HG02852 (cell line): ENCODE measurements around the gene AP3S1.
"Not testable (repeated sequence)": the region's sequence is repeated elsewhere in the genome, so short reads cannot be mapped to it uniquely, and the experiment has no call there.

Experiments used
- ATAC-seq: cut with Tn5 transposase; IDR thresholded peaks from one replicate; pipeline ENCODE4 v1.9.1; 2021; ENCODE audit warnings: mild to moderate bottlenecking, moderate library complexity; ENCODE audit not compliant: unreplicated experiment

AP3S1 gene

DNA sequence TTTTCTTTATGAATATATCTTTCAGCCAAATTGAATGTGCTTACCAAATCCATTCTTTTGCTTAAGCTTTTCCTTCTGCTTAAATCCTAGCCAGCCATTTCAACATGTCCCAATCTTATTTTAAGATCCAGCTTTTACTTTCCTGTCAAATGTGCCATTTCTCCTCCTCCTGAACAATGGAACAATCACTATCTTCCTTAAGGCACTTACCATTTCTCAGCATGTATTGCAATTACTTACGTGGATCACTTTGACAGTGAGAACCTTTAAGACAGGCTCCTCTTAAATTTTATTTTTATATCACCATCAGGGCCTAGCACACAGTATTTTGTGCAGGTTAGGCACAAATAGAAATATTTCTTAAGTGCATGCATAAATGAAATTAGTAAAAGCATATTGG lies 20.9 kb upstream of the AP3S1 start:
- ATAC-seq = no peak

DNA sequence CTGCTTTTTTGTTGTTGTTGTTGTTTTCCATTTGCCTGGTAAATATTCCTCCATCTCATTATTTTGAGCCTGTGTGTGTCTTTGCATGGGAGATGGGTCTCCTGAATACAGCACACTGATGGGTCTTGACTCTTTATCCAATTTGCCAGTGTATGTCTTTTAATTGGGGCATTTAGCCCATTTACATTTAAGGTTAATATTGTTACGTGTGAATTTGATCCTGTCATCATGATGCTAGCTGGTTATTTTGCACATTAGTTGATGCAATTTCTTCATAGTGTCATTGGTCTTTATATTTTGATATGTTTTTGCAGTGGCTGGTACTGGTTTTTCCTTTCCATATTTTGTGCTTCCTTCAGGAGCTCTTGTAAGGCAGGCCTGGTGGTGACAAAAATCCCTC lies 16.8 kb upstream of the AP3S1 start:
- ATAC-seq = not testable (repeated sequence)

DNA sequence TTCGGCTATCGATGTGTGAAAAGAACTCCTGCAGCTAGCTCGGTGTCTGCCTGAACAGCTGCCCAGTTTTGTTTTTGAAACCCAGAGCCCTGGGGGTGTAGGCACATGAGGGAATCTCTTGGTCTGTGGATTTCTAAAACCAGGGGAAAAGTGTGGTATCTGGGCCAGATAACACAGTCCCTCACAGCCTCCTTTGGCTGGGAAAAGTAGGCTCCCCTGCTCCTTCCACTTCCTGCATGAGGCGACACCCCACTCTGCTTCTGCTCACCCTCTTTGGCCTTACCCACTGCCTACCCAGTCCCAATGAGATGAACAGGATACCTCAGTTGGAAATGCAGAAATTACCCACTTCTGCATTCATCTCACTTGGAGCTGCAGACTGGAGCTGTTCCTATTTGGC lies 15.8 kb upstream of the AP3S1 start:
- no peak for ATAC-seq

DNA sequence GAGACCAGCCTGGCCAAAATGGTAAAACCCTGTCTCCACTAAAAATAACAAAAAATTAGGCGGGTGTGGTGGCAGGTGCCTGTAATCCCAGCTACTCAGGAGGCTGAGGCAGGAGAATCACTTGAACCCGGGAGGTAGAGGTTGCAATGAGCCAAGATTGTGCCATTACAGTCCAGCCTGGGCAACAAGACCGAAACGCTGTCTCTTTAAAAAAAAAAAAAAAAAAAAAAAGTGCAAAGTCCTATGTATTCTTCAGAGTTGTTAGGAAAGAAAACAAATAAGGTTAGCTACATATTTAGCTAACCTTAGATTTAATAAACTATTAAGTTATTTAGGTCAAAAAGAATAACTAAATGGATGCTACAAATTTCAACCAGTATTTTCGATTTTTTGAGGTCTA lies 11.8 kb upstream of the AP3S1 start:
- ATAC-seq = no peak

DNA sequence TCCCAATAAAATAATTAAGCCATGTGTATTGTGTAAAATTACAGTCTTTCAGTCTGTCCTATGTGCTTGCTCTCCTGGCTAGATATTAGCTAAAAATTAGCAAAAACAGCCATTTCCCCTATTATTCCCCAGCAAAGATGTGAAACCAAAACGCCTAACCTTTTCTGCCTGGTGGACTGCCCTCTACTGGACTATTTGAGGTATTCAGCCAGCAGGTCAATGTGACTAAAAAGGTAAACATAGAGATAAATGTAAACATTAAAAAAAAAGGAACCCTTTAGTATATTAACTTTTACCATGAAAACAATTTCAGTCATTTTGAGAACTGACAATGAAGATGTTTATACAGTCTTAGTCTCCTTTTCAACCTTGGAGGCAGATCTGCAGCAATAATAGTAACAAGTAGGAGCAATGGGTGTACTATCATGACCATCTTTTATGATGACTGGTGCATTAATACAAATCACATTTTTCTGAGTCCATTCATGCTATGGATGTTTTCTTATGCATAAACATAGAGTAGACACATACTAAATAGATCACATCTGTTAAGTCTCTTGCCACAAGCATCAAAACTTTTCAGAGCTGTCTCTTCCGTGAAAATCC lies 10.5 kb upstream of the AP3S1 start:
- peak; percentile 76 for ATAC-seq

DNA sequence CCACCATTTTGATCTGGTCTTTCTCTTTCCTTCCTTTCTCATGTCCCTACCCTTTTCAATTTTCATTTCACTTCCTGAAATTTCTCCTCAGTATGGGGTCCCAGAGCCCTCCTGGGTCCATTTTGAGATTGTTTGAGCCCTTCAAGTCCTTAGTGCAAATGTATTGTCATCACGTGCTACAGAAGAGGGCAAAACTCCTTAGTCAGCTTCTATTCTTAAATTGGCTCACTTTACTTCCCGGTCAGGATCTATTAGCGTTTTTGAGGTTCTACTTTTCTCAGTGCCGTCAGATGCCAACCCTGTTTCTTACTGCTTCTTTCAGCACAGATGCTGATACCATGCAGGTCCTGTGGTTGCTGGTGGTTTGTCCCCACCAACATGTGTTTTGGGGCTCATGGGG lies 6.3 kb upstream of the AP3S1 start:
- no peak for ATAC-seq

DNA sequence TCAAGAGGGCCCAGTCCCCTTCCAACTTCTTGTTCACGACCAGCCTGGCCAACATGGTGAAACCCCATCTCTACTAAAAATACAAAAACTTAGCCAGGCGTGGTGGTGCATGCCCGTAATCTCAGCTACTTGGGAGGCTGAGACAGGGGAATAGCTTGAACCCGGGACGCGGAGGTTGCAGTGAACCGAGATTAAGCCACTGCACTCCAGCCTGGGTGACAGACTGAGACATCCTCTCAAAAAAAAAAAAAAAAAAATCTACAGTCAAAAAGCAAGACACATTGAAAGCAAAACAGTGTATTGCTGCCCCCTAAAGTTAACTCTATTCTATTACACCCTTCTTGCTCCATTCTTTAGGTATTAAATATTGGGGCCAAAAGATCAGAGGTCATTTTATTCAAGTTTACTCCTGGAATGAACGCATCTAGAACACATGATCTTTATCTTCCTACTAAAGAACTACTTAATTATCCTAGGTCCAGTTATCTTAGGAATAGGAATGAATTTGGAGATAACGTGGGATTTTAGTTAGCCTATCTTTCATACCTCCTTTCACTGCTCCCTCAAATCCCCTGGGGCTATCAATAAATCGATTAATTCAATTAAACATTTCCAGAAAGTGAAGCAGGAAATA lies 2.7 kb upstream of the AP3S1 start:
- ATAC-seq = no peak

DNA sequence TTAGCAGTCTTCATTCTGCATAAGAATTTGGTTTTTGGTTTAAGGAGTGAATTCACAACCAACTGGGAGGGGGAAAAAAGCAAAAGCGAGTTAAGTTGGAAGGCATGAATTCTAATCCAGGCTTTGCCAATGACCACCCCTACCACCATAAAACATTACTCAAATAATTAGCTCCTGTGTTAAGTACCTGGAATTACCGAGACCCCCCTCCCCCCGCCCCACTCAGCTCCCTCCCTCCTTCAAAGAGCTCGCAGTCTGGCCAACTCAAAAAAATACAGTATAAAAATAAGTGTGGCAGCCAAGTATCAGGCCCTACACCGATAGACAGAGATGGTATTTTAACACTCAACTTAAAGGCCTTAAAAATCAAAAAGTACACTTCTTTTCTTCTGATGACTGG lies 862 bp upstream of the AP3S1 start:
- no peak for ATAC-seq

DNA sequence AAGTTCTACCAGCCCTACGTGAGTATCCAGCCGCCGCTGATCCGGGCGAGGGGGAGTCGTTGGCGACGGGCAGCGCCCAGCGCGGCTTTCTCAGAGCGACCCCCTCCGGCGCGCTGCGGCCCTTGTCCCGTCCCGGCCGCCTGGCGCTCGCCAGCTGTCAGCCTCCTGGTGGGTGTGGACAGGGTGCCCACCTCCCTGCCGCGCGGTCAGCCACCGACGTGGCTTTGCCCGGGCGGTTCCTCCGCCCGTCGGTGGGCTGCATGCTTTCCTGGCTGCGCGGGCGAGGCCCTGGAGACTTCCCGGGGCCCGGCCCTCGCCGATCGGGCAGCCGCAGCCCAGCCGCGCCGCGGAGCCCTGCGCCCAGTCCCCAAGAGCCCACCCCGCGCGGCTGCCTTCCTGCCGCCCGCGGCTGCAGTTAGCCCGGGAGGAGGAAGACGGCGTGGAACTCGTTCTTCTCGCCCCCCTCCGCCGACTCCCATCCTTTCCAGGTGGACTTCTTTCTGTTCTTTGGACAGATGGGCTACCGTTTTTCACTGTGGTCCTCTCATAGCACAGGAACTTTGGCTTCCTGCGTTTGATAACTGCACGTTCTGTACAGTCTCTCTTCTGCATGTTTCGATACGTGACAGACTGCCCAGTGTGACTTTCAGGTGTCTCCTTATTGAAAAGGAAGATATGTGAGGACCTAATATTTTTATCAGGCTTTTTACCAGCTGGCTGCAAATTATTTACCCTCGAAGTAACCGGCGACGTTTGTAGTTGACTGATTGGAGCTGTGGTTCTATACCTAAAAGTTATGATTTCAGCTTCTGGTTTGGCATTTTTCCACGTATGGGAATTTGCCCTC lies 577 bp downstream of the AP3S1 start:
- peak; percentile 27 for ATAC-seq

DNA sequence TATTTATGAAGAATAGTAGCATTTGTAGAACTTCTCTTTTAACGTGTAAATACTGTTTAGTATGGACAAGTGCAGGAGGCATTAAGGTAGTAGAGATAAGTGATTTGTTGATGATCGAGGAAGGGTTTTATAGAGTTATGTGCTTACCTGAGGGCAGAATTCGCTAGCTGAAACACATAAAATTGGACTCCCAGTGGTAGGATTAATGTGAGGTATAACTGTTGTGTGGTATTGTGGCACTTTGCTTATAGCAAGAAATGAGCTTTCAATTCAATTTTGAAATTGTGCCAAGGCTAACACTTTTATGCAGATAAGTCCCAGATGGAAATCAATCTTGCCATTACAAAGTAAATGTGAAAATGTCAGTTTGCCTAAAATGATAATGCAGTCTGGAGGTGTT lies 1.2 kb downstream of the AP3S1 start:
- no peak for ATAC-seq

DNA sequence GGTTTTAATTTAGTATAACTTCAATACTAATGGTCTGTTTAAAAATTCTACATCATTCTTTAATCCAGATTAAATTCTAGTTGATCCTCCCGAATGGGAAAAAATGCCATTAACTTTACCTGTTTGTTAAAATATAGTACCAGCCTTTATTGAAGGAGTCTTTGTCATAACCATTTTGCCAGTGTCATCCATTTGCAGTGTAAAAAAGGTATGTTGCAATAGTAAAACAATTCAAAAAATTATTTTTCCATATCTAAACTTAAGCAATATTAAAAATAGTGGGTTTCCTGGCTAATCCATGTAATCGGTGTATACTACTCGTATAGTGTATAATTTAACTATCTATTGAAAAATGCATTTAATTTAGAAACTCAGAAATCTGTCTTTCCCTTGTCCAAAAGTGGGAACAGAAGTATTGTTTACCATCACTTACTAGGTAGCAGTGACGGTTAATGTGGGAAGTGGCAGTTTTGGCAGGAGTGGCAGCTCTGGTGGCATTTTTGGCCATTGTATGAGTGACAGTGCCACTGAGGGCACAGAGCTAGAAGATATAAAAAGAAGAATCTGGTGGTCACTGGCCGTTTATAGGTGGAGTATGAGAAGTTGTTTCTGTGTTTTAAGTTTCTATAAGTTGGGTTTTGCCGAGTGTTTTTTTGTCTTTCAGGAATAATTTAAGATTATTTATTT lies 1.9 kb downstream of the AP3S1 start:
- ATAC-seq = no peak

DNA sequence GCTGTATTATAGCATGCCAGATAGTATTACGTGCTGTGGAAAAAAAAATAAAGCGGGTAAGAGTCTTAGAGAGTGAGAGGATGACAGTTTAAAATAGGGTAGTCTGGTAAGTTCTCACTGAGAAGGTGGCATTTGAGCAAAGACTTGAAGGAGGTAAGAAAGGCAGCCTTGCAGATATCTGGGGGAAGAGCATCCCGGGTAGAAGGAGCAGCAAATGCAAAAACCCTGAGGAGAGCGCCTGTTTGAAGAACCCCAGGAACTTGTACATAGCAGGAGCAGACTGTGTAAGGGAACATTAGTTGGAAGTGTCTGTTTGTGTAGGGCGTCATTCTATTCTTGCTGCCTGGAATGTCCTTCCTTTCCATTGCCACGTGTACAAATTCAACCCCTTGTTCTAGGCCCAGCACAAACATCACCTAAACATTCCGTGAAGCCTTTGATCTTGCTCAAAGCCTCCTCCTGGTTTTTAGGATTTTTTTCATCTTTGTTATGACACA lies 2.6 kb downstream of the AP3S1 start:
- no peak for ATAC-seq

DNA sequence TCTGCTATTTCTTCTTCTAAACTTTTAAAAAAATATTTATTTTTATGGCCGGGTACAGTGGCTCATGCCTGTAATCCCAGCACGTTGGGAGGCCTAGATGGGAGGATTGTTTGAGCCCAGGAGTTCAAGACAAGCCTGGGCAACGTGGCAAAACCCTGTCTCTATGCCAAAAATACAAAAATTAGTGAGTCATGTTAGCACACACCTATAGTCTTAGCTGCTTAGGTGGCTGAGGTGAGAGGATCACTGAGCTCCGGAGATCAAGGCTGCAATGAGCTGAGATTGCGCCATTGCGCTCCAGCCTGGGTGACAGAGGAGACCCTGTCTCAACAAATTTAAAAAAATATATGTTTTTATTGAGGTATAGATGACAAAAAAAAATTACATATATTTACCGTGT lies 5.6 kb downstream of the AP3S1 start:
- ATAC-seq = no peak

DNA sequence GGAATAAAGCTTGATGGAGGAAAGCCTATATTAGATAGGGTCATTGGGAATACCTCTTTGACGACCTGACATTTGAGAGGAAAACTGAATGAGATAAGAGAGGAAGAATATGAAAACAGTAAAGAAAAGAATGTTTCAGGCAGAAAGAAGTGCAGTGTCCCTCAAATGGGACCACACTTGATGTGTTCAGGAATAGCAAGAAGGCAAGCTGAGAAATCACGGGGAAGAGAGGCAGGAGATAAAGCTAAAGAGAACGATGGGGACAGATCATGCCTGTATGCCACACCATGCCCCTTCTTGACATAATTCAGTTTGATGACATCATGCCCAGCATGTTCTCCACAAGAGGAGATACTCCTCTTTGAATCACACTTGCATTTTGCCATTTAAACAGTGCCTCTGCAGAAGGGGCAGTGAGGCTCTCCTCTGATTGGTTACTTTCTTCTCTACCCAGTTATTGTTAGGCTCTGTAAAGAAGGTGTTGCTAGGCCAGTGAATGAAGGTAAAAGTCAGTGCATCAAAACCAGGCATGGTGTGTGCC lies 7.6 kb downstream of the AP3S1 start:
- ATAC-seq = no peak

DNA sequence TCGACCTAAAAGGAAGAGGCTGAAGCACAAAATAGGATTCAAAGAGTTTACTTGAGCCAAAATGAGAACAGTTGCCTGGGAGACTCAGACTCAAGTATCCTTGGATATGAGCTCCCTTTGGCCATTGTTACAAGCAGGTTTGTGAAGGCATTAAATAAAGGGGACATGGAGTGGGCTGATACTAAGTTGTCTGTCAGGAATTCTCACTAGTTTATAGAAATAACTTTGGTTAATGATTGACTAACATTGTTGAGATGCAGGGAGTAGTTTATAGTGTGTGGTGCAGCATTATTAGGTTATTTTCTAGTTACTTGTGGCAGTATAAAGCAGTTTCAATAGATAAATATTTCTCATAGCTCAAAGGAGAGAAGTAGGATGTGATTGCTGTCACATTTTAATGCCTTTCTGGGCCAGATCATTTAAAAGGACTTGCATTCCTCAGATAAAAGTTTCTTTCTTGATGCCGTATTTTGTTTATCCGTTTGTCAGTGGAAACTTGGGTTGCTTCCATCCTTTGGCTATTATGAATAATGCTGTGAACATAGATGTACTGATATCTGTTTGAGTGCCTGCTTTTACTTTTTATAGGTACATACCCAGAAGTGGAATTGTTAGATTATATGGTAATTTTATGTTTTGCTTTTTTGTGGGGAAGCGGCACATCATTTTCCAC lies 9.1 kb downstream of the AP3S1 start:
- no peak for ATAC-seq

DNA sequence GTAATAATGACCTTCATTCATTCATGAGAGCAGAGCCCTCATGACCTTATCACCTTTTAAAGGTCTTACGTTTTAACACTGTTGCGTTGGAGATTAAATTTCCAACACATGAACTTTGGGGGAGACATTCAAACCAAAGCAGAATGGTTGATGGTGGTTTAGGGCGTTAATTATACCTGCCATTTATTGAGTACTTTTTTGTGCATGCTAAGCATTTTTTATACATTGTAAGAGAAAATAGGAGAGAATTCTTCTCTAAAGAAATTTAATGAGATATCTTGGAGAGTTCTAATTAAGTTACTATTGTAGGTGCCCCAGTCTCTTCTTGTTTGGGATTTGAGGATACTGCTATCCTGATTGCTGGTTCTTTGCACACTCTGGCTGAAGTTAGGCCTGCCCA lies 12.4 kb downstream of the AP3S1 start:
- ATAC-seq = no peak

DNA sequence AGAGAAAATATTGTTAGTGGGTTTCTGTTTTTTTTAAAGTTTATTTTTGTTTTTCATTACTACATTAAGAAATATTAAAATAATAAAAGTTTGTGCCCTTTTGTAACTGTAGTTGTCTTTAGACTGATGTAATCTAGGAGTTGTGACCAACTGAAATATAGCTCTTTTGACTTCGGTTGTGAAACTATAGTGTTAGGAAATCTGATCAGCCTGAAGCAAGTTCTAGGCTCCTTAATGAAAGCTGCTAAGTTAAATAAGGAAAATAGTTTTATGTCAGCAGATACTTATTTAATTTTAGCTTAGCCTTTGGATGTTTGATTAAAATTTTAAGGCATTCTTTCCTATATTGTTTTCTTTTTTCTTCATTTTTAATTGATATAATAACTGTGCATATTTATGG lies 14.2 kb downstream of the AP3S1 start:
- ATAC-seq = no peak

DNA sequence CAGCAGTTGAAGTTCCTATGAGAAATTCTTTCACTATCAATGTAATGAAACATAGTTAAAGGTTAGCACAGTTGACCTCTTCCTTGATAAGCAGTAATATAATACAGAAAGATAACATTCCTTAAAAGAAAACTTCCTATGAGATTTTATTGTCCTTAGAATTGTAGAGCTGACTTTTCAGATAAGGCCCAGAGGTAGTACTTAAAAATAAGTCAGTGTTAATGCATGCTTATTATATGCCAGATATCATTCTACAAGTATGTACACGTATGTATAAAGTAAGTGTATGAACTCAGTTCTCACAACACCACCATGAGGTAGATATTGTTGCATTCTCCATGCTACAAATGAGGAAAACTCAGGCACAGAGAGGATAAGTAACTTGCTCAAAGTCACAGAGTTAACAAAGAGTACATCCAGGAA lies 15.3 kb downstream of the AP3S1 start:
- no peak for ATAC-seq

DNA sequence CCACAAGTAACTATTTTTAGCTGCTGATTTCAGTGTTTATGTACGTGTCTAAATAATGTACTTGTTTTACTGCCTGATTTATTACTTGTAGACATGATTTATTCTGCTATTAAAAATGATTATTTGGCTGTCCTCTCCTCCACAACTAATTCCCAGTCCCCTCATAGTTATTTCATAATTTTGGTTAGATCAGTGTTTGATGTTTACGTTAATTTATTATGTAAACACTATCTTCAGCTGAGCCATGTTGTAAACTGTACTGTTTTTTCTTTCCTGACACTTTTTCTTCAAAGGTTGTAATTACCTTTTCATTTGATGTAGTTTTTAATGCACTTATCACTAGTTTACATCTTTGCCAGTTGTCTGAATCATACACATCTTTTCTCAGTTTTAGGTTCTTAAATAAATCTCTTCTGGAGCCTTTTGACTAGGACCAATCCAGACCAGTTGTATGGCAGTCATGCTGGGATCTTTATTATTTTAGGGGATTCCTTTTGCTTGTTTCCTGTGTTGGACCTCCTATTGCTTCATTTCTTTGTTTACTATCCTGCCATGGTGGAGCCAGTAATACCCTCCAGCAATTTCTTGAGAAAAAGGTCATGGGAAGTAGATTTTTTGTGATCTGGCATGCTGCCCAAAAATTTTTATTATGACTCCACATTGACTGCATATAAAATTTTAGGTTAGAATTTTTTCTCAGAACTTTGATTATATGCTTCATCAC lies 16.1 kb downstream of the AP3S1 start:
- no peak for ATAC-seq

DNA sequence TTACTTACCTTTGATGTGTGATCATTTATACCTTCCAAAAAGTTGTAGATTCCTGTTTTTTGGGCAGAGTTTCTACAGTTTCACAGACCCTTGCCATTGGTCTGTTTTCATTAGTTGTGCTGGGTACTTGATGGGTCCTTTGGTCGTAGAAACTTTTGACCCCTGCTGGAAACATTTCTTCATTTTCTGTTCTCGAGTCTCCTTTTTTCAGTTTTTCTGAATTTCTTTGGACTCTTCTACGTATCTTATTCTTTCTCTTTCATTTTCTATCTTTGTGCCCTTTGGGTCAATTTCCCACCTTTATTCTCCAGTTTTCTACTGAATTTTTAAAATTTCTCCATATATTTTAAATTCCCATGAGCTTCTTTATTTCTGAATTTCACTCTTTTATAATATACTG lies 16.7 kb downstream of the AP3S1 start:
- ATAC-seq = no peak
